Activated naive CD8-positive, alpha-beta T cell treated with anti-CD3 and anti-CD28 coated beads, Interleukin-2, amount 50 U/mL, for 24 hours (primary cell): ENCODE results near the gene WDR6.
"Not testable (repeated sequence)": the region's sequence is repeated elsewhere in the genome, so short reads cannot be mapped to it uniquely, and the experiment has no call there.

Experiments used
- ATAC-seq: fragments of 150-1000 bp; cut with Tn5 transposase; one replicate; pipeline ENCODE4 v1.10.0; 2021
- DNase-seq: peaks from one replicate; pipeline ENCODE4 v3.0.0; 2021
- H3K27ac Mint-ChIP-seq: one replicate; pipeline ENCODE4 v1.8.0; 2021; ENCODE audit warnings: mild to moderate bottlenecking, mixed read lengths
- H3K27me3 Mint-ChIP-seq: one replicate; pipeline ENCODE4 v1.8.0; 2021; ENCODE audit warnings: mixed read lengths
- H3K36me3 Mint-ChIP-seq: one replicate; pipeline ENCODE4 v1.8.0; 2021; ENCODE audit warnings: low read depth, mixed read lengths
- H3K4me1 Mint-ChIP-seq: one replicate; pipeline ENCODE4 v1.8.0; 2021; ENCODE audit warnings: mixed read lengths
- H3K4me3 Mint-ChIP-seq: one replicate; pipeline ENCODE4 v1.8.0; 2021; ENCODE audit warnings: mild to moderate bottlenecking, moderate library complexity, mixed read lengths
- H3K9me3 Mint-ChIP-seq: one replicate; pipeline ENCODE4 v1.8.0; 2021; ENCODE audit warnings: mixed read lengths

Gene WDR6

DNA sequence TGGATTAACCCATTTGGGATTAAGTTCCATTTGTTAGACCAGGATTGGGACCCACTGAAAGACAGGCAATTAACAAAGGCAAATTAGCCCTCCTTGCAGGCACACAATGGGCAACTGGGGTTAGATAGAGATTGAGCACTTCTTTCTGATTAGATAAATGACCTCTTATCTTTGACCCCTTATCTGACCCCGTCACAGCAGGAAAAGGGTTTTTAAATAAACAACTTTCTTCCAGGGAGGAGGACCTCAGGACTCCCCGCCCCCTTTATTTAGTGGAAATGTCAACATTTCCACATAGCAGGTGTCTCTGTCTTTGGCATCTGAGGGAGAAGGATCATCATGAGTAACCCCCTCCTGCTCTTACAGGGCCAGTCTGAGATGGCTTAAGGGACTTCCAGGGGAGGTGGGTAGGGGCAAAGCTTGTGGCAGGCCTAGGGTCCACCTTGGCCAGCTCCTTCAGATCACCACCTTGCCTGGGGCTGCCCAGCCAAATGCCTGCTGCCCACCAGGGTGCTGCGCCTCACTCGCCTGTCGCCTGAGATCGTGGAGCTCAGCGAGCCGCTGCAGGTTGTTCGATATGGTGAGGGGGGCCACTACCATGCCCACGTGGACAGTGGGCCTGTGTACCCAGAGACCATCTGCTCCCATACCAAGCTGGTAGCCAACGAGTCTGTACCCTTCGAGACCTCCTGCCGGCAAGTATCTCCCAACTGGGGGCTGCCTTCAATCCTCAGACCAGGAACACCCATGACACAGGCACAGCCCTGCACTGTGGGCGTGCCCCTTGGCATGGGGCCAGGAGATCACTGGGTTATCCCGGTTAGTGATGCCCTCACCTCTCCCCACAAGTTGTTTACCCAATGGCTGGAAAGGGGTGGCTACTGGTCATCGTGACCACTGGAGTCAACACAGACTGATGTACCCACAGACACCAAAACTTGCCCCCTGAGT is 2.6 kb upstream of the WDR6 start:
- DNase-seq: no peak
- Mint-ChIP-seq H3K4me3 (no peak overlapping the region), H3K36me3 (peaks cover 10% of the 10 kb centered on the region), H3K27ac (no peak overlapping the region), H3K4me1 (peaks cover 17% of the 10 kb centered on the region), H3K27me3 (no peaks in the 10 kb centered on the region), H3K9me3 (no peaks in the 10 kb centered on the region)
- ATAC-seq: no peak

DNA sequence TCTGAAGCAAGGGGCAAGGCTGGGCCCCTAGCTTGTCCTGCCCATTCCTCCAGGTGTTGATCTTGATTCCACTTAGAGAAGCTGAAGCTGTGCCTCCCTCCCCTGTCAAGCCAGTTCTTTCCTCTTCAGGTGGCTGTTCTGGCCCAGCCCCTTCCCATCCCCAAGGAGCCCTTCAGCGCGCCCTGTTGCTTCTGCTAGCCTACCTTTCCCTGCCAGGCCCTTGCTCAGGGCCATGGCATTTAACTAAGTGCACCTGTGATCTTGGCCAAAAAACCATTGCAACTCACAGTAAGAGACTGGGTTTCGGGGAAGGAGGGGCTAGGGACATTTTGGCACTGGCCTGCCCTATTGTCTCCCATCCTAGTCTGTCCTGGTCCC is 1.9 kb upstream of the WDR6 start:
- no peaks in the 10 kb centered on the region for H3K9me3 Mint-ChIP-seq

DNA sequence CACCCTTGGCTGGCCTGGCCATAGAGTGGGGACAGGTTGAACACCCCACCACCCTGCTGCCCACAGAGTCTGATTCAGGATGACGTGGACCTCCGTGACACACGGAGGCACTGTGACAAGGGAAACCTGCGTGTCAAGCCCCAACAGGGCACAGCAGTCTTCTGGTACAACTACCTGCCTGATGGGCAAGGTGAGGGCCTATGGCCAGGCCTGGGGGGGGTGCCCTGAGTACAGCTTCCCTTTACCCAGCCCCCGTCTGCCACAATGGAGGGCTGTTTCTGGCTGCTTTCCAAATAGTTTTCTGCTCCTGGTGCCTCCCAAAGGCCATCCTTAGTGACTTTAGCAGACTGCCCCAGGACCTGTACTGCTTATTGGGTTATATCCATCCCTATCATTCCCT is 1.2 kb upstream of the WDR6 start:
- Mint-ChIP-seq H3K4me3 (peak overlapping the region; percentile 99), H3K27me3 (no peaks in the 10 kb centered on the region), H3K9me3 (no peaks in the 10 kb centered on the region), H3K4me1 (peaks cover 17% of the 10 kb centered on the region), H3K36me3 (peaks cover 10% of the 10 kb centered on the region), H3K27ac (no peak overlapping the region)
- ATAC-seq: no peak
- DNase-seq: no peak

More for the DNA sequence above, 1.9 kb upstream of the WDR6 start:
- no peak for ATAC-seq
- Mint-ChIP-seq H3K4me3 (no peak overlapping the region), H3K27me3 (no peaks in the 10 kb centered on the region), H3K4me1 (peaks cover 17% of the 10 kb centered on the region), H3K27ac (no peak overlapping the region), H3K36me3 (peaks cover 10% of the 10 kb centered on the region)
- no peak for DNase-seq

DNA sequence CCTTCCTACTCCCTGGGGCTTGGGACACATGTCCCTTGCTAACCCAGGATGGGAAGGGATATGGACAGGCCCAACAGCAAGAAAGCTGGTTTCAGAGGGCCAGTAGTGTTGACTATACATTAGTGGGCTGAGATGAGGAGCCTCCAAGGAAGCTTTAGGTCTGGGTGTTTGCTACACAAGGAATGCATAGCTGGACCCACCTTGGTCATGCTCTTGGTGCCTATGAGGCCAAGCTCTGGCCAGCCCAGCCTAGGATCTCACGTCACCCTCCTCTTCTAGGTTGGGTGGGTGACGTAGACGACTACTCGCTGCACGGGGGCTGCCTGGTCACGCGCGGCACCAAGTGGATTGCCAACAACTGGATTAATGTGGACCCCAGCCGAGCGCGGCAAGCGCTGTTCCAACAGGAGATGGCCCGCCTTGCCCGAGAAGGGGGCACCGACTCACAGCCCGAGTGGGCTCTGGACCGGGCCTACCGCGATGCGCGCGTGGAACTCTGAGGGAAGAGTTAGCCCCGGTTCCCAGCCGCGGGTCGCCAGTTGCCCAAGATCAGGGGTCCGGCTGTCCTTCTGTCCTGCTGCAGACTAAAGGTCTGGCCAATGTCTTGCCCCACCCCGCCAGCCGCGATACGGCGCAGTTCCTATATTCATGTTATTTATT is 653 bp upstream of the WDR6 start:
- DNase-seq (no peak), ATAC-seq (no peak)
- peaks cover 10% of the 10 kb centered on the region for H3K36me3 Mint-ChIP-seq
- H3K27ac Mint-ChIP-seq: peak overlapping the region; percentile 99
- peaks cover 17% of the 10 kb centered on the region for H3K4me1 Mint-ChIP-seq
- no peaks in the 10 kb centered on the region for H3K9me3 Mint-ChIP-seq
- H3K4me3 Mint-ChIP-seq: peak overlapping the region; percentile 99
- no peaks in the 10 kb centered on the region for H3K27me3 Mint-ChIP-seq

DNA sequence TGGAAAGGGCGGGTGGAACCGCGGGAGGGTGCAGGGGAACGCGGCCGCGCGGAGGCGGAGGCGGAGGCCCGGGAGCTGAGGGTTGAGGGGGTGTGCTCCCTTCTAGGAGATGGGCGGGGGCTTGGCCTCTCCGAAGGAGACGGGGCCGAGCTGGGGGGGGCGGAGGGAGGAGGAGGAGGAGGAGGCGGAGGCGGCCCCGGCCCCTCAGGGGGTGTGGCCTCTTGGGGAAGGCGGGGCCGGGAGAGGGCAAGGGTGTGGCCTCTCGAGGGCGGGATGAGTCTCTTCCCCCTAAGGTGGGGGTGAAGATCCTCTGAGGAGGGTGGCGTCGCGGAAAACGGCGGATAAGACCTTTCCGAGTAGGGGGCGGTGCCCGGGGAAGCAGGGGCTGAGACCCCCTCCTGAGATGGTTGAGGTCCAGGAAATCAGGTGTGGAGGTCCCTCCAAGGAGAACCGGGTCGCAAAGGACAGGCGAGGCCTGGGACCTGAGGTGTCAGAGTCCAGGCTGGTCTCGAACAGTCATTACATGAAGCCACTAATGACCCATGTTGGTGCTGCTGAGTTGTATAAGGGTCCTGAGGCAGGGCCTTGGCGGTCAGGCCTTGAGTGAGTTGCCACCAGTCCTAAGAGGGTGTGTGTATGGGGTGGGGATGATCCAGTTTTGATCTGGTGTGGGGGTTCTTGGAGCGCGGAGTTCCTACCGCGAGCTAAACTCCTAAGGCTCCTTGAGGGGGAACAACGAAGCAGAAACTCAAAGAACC is 759 bp downstream of the WDR6 start:
- Mint-ChIP-seq H3K4me1 (peaks cover 17% of the 10 kb centered on the region), H3K27me3 (no peaks in the 10 kb centered on the region), H3K36me3 (peaks cover 18% of the 10 kb centered on the region), H3K9me3 (no peaks in the 10 kb centered on the region), H3K27ac (peak overlapping the region; percentile 99), H3K4me3 (peak overlapping the region; percentile 99)
- peak; percentile 55 for ATAC-seq
- peak; percentile 89 for DNase-seq

DNA sequence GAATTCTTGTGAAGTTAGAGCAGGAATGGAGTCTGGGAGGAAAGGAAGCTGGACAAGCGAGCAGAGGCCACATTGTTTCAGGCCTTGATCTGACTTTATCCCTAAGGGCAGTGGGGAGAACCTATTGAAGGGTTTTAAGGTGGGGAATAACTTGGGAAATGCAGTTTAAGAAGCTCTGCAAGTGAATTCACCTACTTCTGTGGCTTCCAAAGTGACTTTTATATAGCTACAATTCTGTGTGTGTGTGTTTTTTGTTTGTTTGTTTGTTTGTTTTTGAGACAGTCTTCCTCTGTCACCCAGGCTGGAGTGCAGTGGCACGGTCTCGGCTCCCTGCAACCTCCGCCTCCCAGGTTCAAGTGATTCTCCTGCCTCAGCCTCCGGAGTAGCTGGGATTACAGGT is 1.4 kb downstream of the WDR6 start:
- H3K4me1 Mint-ChIP-seq: peaks cover 17% of the 10 kb centered on the region
- peak overlapping the region; percentile 99 for H3K27ac Mint-ChIP-seq
- not testable (repeated sequence) for H3K9me3 Mint-ChIP-seq, ATAC-seq, H3K27me3 Mint-ChIP-seq, DNase-seq
- peaks cover 18% of the 10 kb centered on the region for H3K36me3 Mint-ChIP-seq
- peak overlapping the region; percentile 99 for H3K4me3 Mint-ChIP-seq

DNA sequence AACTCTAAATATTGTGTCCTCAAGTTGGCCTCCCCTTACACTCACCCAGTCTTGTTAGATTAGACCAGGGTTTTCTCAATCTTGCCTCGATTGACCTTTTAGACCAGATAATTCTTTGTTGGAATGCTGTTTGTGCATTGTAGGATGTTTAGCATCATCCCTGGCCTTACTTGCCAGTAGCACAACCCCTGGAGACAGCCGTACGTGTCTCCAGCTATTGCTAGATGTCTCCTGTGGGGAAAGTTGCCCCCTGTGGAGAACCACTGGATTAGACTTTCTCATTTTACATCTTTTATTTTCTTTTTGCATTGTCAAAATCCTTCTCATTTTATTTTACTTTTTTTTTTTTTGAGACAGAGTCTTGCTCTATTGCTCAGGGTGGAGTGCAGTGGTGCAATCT is 2.2 kb downstream of the WDR6 start:
- Mint-ChIP-seq H3K36me3 (peaks cover 18% of the 10 kb centered on the region), H3K9me3 (no peaks in the 10 kb centered on the region), H3K27me3 (no peaks in the 10 kb centered on the region), H3K4me3 (peak overlapping the region; percentile 99), H3K27ac (no peak overlapping the region), H3K4me1 (peaks cover 17% of the 10 kb centered on the region)
- DNase-seq (no peak), ATAC-seq (no peak)

DNA sequence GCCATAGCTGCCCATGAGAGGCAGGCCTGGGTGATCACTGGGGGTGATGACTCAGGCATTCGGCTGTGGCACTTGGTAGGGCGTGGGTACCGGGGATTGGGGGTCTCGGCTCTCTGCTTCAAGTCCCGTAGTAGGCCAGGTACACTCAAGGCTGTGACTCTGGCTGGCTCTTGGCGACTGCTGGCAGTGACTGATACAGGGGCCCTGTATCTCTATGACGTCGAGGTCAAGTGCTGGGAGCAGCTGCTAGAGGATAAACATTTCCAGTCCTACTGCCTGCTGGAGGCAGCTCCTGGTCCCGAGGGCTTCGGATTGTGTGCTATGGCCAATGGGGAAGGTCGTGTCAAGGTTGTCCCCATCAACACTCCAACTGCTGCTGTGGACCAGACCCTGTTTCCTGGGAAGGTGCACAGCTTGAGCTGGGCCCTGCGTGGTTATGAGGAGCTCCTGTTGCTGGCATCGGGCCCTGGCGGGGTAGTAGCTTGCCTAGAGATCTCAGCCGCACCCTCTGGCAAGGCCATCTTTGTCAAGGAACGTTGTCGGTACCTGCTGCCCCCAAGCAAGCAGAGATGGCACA is 5.3 kb downstream of the WDR6 start:
- H3K9me3 Mint-ChIP-seq: no peaks in the 10 kb centered on the region
- no peak overlapping the region for H3K4me3 Mint-ChIP-seq
- peaks cover 28% of the 10 kb centered on the region for H3K36me3 Mint-ChIP-seq

DNA sequence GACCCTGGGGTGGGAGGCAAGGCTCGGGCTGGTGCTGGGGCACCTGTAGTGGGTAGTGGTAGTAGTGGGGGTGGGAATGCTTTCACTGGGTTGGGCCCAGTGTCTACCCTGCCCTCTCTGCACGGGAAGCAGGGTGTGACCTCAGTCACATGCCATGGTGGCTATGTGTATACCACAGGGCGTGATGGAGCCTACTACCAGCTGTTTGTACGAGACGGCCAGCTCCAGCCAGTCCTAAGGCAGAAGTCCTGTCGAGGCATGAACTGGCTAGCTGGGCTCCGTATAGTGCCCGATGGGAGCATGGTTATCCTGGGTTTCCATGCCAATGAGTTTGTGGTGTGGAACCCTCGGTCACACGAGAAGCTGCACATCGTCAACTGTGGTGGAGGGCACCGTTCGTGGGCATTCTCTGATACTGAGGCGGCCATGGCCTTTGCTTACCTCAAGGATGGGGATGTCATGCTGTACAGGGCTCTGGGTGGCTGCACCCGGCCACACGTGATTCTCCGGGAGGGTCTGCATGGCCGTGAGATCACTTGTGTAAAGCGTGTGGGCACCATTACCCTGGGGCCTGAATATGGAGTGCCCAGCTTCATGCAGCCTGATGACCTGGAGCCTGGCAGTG is 6.0 kb downstream of the WDR6 start:
- Mint-ChIP-seq H3K4me1 (peaks cover 17% of the 10 kb centered on the region), H3K4me3 (no peak overlapping the region), H3K27me3 (no peaks in the 10 kb centered on the region), H3K36me3 (peaks cover 24% of the 10 kb centered on the region), H3K9me3 (no peaks in the 10 kb centered on the region), H3K27ac (no peak overlapping the region)
- no peak for DNase-seq
- no peak for ATAC-seq

More for the DNA sequence above, 5.3 kb downstream of the WDR6 start:
- H3K27ac Mint-ChIP-seq: no peak overlapping the region
- no peaks in the 10 kb centered on the region for H3K27me3 Mint-ChIP-seq
- DNase-seq: no peak
- H3K4me1 Mint-ChIP-seq: peaks cover 20% of the 10 kb centered on the region
- ATAC-seq: no peak

DNA sequence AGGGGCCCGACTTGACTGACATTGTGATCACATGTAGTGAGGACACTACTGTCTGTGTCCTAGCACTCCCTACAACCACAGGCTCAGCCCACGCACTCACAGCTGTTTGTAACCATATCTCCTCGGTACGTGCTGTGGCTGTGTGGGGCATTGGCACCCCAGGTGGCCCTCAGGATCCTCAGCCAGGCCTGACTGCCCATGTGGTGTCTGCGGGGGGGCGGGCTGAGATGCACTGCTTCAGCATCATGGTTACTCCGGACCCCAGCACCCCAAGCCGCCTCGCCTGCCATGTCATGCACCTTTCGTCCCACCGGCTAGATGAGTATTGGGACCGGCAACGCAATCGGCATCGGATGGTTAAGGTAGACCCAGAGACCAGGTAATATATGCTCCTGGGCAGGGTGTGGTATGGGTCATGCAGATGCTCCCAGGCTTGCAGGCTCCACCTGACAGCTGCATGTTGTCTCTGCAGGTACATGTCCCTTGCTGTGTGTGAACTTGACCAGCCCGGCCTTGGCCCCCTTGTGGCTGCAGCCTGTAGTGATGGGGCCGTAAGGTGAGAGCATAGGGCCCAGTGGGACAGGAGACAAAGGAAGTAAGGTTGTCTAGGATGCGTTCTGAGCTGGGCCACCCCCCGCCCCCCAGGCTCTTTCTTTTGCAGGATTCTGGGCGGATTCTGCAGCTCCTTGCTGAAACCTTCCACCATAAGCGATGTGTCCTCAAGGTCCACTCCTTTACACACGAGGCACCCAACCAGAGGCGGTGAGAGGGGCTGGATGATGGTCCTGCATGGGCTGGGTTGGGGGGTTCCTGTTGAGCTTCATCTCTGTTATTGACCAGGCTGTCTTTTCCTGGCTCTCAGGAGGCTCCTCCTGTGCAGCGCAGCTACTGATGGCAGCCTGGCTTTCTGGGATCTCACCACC is 6.8 kb downstream of the WDR6 start:
- no peak overlapping the region for H3K27ac Mint-ChIP-seq

DNA sequence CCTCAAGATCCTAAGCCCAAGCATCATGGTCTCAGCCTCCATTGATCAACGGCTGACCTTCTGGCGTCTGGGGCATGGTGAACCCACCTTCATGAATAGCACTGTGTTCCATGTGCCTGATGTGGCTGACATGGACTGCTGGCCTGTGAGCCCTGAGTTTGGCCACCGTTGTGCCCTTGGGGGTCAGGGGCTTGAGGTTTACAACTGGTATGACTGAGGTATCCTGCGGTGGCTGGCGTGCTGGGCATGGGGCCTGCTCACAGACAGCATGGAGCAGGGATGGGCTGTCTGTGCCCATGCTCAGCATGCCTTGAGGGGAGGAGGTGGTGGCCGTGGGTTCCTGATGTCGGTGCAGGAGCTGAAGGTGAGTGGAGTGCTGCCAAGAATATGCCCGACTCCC is 7.9 kb downstream of the WDR6 start:
- no peak for DNase-seq
- Mint-ChIP-seq H3K27ac (no peak overlapping the region), H3K27me3 (no peaks in the 10 kb centered on the region), H3K9me3 (no peaks in the 10 kb centered on the region), H3K36me3 (peaks cover 21% of the 10 kb centered on the region), H3K4me1 (peaks cover 23% of the 10 kb centered on the region), H3K4me3 (no peak overlapping the region)
- ATAC-seq: no peak

More for the DNA sequence above, 6.8 kb downstream of the WDR6 start:
- no peak overlapping the region for H3K4me3 Mint-ChIP-seq
- no peaks in the 10 kb centered on the region for H3K27me3 Mint-ChIP-seq
- DNase-seq (peak; percentile 62), ATAC-seq (peak; percentile 33)
- H3K9me3 Mint-ChIP-seq: no peaks in the 10 kb centered on the region
- H3K36me3 Mint-ChIP-seq: peaks cover 24% of the 10 kb centered on the region
- H3K4me1 Mint-ChIP-seq: peaks cover 17% of the 10 kb centered on the region

DNA sequence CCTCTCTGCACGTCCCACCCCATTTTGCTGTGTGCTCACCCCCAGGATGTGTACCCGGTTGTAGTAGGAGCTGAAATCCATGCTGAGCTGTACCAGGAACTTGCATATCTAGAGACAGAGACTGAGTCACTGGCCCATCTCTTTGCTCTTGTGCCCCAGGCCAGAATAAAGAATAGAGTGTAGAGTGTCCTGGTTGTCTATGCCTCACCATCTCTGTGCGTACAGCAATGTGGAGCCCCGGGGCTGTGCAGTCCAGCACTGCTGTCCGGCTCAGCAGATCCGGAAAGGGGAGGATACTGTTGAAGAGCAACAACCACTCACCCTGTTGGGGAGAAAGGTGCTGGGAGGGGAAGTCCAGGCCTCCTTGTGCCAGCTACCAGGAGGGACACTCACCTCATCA is 8.6 kb downstream of the WDR6 start:
- Mint-ChIP-seq H3K4me1 (peaks cover 27% of the 10 kb centered on the region), H3K36me3 (peaks cover 21% of the 10 kb centered on the region), H3K4me3 (no peak overlapping the region)

More for the DNA sequence above, 8.6 kb downstream of the WDR6 start:
- Mint-ChIP-seq H3K27me3 (no peaks in the 10 kb centered on the region), H3K27ac (no peak overlapping the region), H3K9me3 (no peaks in the 10 kb centered on the region)
- ATAC-seq (no peak), DNase-seq (no peak)
